A549 (cell line): ENCODE data around the gene F2. TPM values are rescaled to one million over a fixed set of nuclear protein-coding genes. Genes with fewer than 3 reads are reported as not detected.
"Not testable (repeated sequence)": the region's sequence is repeated elsewhere in the genome, so short reads cannot be mapped to it uniquely, and the experiment has no call there.

ENCODE experiments used
- ATAC-seq, 2 experiments: fragments of 200-7000 bp in 1 of 2; fragments of >200 bp in 1 of 2; cut with Nextera tagmentation in 1 of 2; cut with Tn5 transposase in 1 of 2; 3 replicates each; pipeline versions ENCODE4 v1.8.0 to v1.9.1; 2018 to 2020; ENCODE audit warnings: mild to moderate bottlenecking in 1 of 2, moderate library complexity in 1 of 2
- CTCF ChIA-PET: fragments of 300-600 bp; sonication (Branson Sonifier 250); formaldehyde crosslinking; extraction: SDS; loops from one replicate; lab custom pipeline; 2021; ENCODE audit warnings: antibody characterized with exemption, inconsistent platforms; lab: Yijun Ruan, JAX
- POLR2A ChIA-PET: fragments of 350-600 bp; formaldehyde crosslinking; extraction: SDS; loops from one replicate; lab custom pipeline; 2021; ENCODE audit warnings: antibody characterized with exemption, inconsistent platforms; lab: Yijun Ruan, JAX
- DNase-seq, 2 experiments: peaks; one replicate each; pipeline versions ENCODE4 v3.0.0 to v3.0.0-alpha.2; 2011 to 2016; ENCODE audit warnings: low read depth in 1 of 2, low spot score in 1 of 2
- FAIRE-seq: peaks from 2 replicates; lab custom pipeline; 2011; peaks lifted over from hg19 to GRCh38; lab: Jason Lieb, UNC
- H3K27ac ChIP-seq, 2 experiments: fragments of >200 bp; sonication (Bioruptor Twin); formaldehyde crosslinking; 3 replicates each; pipeline ENCODE4 v1.5.1; 2016 to 2017
- H3K4me1 ChIP-seq: fragments of >200 bp; sonication (Bioruptor Twin); formaldehyde crosslinking; 3 replicates; pipeline ENCODE4 v1.6.1; 2016
- H3K4me2 ChIP-seq: fragments of >200 bp; sonication (Bioruptor Twin); formaldehyde crosslinking; 3 replicates; pipeline ENCODE4 v1.6.1; 2016
- H3K4me3 ChIP-seq: fragments of >200 bp; sonication (Bioruptor Twin); formaldehyde crosslinking; 3 replicates; pipeline ENCODE4 v1.5.1; 2016
- H3K9me3 ChIP-seq: fragments of >200 bp; sonication (Bioruptor Twin); formaldehyde crosslinking; 3 replicates; pipeline ENCODE4 v1.6.1; 2016
- CEBPB ChIP-seq, 2 experiments: fragments of >200 bp in 1 of 2; sonication (Bioruptor Twin) in 1 of 2; formaldehyde crosslinking in 1 of 2; IDR thresholded peaks; 2 replicates each; pipeline ENCODE4 v1.6.1; 2012 to 2016
- FOSL2 ChIP-seq, 2 experiments: fragments of 450-650 bp in 1 of 2; fragments of >200 bp in 1 of 2; sonication (Bioruptor Twin) in 1 of 2; formaldehyde crosslinking; IDR thresholded peaks; 2 replicates each; pipeline versions ENCODE4 v1.5.0 to v1.6.1; 2016 to 2020; ENCODE audit warnings: mild to moderate bottlenecking in 1 of 2, moderate library complexity in 1 of 2
- FOXS1 ChIP-seq: fragments of 250-450 bp; sonication (Bioruptor Pico); IDR thresholded peaks from 2 replicates; pipeline ENCODE4 v1.5.0; 2020; ENCODE audit warnings: mild to moderate bottlenecking, moderate library complexity
- GATA3 ChIP-seq: IDR thresholded peaks from 2 replicates; pipeline ENCODE4 v1.6.1; 2012; ENCODE audit warnings: borderline replicate concordance
- HOXB13 ChIP-seq: fragments of 250-450 bp; sonication (Bioruptor Pico); IDR thresholded peaks from 2 replicates; pipeline ENCODE4 v1.5.0; 2020; ENCODE audit warnings: low read depth, mild to moderate bottlenecking, moderate library complexity
- HOXB5 ChIP-seq: fragments of 250-450 bp; sonication (Bioruptor Pico); IDR thresholded peaks from 2 replicates; pipeline ENCODE4 v1.5.0; 2020; ENCODE audit warnings: mild to moderate bottlenecking, moderate library complexity
- JUN ChIP-seq, 2 experiments: fragments of >200 bp; sonication (Bioruptor Twin); formaldehyde crosslinking; IDR thresholded peaks; 2 replicates in 1 of 2; 3 replicates in 1 of 2; pipeline ENCODE4 v1.6.1; 2016 to 2017
- KDM5A ChIP-seq: fragments of 200-600 bp; sonication (generic); IDR thresholded peaks from 2 replicates; pipeline ENCODE4 v1.6.1; 2016; ENCODE audit warnings: antibody characterized with exemption, mild to moderate bottlenecking
- MAZ ChIP-seq: fragments of 150-350 bp; IDR thresholded peaks from 2 replicates; pipeline ENCODE4 v1.6.1; 2014; ENCODE audit warnings: antibody characterized with exemption, low read depth, low read length, borderline replicate concordance
- POLR2A ChIP-seq: IDR thresholded peaks from 2 replicates; pipeline ENCODE4 v1.6.1; 2012; ENCODE audit warnings: mild to moderate bottlenecking, low read length
- POLR2AphosphoS2 ChIP-seq: conservative IDR thresholded peaks from 2 replicates; pipeline ENCODE4 v1.6.1; 2012; ENCODE audit warnings: low read length, improper control_type of control experiment, inconsistent platforms
- RARB ChIP-seq: fragments of 250-450 bp; sonication (Bioruptor Pico); IDR thresholded peaks from 2 replicates; pipeline ENCODE4 v1.8.0; 2021; ENCODE audit warnings: mild to moderate bottlenecking, moderate library complexity
- RFX5 ChIP-seq: fragments of 450-650 bp; IDR thresholded peaks from 2 replicates; pipeline ENCODE4 v1.7.1; 2014; ENCODE audit warnings: antibody characterized with exemption, mild to moderate bottlenecking, moderate library complexity
- TFCP2L1 ChIP-seq: fragments of 250-450 bp; sonication (Bioruptor Pico); IDR thresholded peaks from 2 replicates; pipeline ENCODE4 v1.5.0; 2021; ENCODE audit warnings: mild to moderate bottlenecking
- ZSCAN20 ChIP-seq: fragments of 250-450 bp; sonication (Bioruptor Pico); IDR thresholded peaks from 2 replicates; pipeline ENCODE4 v1.8.0; 2022; ENCODE audit warnings: mild to moderate bottlenecking, moderate library complexity
- WGBS: methylation state at CpG from one replicate; pipeline ENCODE4 v1.1.6; 2017; ENCODE audit errors: missing lambda C conversion rate; 5-methylcytosine and 5-hydroxymethylcytosine counted together
- polyA plus RNA-seq, 4 experiments: library from polyadenylated mRNA; depleted of rRNA in 3 of 4; stranded (reverse); fragments of >200 nt; fragmentation: RNase III in 1 of 4; extraction: RNeasy Plus Mini Kit Qiagen cat#74134 plus additional on column Dnase treatment in 1 of 4; gene quantifications; 2 replicates in 3 of 4; 3 replicates in 1 of 4; pipeline ENCODE4 v1.2.3, GENCODE V29; 2011 to 2017
- TF ChIP-seq, protein P1 (sequence below): fragments of 250-450 bp; sonication (Bioruptor Pico); IDR thresholded peaks from 2 replicates; pipeline ENCODE4 v1.5.0; 2021; ENCODE audit warnings: mild to moderate bottlenecking, moderate library complexity, borderline replicate concordance
- TF ChIP-seq, protein P2 (sequence below): fragments of >200 bp; sonication (Bioruptor Twin); formaldehyde crosslinking; IDR thresholded peaks from 2 replicates; pipeline ENCODE4 v1.6.1; 2016

The F2 gene
- polyA plus RNA-seq, 2 of the 4 experiments (the other 2 are of a cell fraction), result 2.5 to 3.8 TPM

DNA sequence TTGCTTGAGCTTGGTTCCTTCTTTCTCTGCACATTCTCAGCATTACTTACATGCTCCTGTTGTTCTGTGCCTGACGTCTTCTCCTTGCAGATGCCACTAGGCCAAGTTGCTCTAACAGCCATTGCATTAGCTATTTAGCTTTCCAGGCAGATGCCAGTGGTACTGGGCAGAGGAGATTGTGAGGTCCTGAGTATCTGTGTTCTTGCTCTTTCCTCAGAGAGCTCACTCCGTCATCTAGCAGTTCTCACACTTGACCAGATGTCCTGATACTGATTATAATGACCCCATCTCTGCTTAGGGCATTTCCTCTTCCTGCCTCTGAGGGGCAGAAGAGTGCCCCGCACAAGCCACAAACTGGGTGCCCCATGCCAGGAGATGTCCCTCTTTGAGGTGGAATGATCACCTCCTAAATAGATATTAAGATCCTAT is 49.3 kb upstream of the F2 start (continued):
- TF ChIP-seq, protein P1, sequence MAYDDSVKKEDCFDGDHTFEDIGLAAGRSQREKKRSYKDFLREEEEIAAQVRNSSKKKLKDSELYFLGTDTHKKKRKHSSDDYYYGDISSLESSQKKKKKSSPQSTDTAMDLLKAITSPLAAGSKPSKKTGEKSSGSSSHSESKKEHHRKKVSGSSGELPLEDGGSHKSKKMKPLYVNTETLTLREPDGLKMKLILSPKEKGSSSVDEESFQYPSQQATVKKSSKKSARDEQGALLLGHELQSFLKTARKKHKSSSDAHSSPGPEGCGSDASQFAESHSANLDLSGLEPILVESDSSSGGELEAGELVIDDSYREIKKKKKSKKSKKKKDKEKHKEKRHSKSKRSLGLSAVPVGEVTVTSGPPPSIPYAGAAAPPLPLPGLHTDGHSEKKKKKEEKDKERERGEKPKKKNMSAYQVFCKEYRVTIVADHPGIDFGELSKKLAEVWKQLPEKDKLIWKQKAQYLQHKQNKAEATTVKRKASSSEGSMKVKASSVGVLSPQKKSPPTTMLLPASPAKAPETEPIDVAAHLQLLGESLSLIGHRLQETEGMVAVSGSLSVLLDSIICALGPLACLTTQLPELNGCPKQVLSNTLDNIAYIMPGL, result no peak
- TF ChIP-seq, protein P2, sequence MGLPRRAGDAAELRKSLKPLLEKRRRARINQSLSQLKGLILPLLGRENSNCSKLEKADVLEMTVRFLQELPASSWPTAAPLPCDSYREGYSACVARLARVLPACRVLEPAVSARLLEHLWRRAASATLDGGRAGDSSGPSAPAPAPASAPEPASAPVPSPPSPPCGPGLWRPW, result no peak
- TF ChIP-seq, all 56 proteins: peak for 2

DNA sequence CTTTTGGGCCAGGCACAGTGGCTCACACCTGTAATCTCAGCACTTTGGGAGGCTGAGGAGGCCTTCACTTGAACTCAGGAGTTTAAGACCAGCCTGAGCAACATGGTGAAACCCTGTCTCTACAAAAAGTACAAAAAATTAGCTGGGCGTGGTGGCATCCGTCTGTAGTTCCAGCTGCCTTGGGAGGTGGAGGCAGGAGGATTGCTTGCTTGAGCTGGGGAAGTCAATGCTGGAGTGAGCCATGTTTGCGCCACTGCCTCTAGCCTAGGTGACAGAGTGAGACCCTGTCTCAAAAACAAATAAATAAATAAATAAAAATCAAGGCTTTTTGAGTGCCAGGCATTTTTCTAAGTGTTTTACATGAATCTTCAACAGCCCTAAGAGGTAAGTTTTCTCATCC is 48.5 kb upstream of the F2 start:
- FAIRE-seq, H3K4me3 ChIP-seq, H3K4me2 ChIP-seq, H3K9me3 ChIP-seq, DNase-seq, ATAC-seq, H3K27ac ChIP-seq, POLR2A ChIA-PET, H3K4me1 ChIP-seq: not testable (repeated sequence)
- 98% methylated on average over 3 of the region's 3 CpGs for WGBS
- CTCF ChIA-PET, result interaction anchor here (0.6 to 2.1 kb wide), 9 partner anchors 11 to 129 kb away, joined by 3 to 10 read pairs (median 4); partner anchors contain the start of genes ATG13 and HARBI1

DNA sequence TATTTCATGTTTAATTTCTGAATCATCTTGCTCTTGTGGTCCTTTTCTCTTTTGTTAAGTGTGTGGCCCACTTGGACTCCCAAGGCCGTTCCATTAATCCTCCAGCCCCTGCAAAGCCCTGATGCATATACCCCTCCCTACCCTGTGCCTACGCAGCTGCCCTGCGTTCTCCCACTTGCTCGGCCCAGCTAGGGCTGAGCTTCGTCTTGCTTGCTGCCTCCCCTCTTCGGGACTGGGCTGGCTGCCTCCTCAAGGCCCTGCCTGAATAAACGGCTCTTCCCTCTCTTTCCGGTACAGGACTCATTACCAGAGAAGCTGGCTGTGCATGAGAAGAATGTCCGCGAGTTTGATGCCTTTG is 47.1 kb upstream of the F2 start:
- FAIRE-seq (no peak), DNase-seq (no peak), ATAC-seq (no peak)
- Histone ChIP-seq H3K4me1 (peaks cover 15% of the 10 kb centered on the region), H3K4me3 (no peak overlapping the region), H3K4me2 (no peak overlapping the region), H3K27ac (no peak overlapping the region), H3K9me3 (no peaks in the 10 kb centered on the region)
- POLR2A ChIA-PET, result no interaction called here
- CTCF ChIA-PET, result interaction anchor here (1.1 to 1.6 kb wide), 2 partner anchors 24 to 432 kb away, joined by 3 read pairs; no protein-coding TSS in a partner anchor
- TF ChIP-seq RFX5, result no peak
- no peak for TF ChIP-seq JUN (IDR thresholded peaks at IDR 0.05)
- TF ChIP-seq, protein P2, result no peak
- no peak for TF ChIP-seq GATA3
- no peak for TF ChIP-seq KDM5A
- TF ChIP-seq TFCP2L1 (CRISPR knock-in tag), result no peak
- TF ChIP-seq HOXB13 (CRISPR knock-in tag), result no peak
- no peak for TF ChIP-seq FOXS1 (CRISPR knock-in tag)
- TF ChIP-seq FOSL2 (IDR thresholded peaks at IDR 0.05), result no peak
- TF ChIP-seq FOSL2 (CRISPR knock-in tag; IDR thresholded peaks at IDR 0.05), result no peak
- TF ChIP-seq CEBPB (IDR thresholded peaks at IDR 0.05), result no peak
- no peak for TF ChIP-seq POLR2A
- WGBS, result 93% methylated on average over 10 of the region's 10 CpGs

DNA sequence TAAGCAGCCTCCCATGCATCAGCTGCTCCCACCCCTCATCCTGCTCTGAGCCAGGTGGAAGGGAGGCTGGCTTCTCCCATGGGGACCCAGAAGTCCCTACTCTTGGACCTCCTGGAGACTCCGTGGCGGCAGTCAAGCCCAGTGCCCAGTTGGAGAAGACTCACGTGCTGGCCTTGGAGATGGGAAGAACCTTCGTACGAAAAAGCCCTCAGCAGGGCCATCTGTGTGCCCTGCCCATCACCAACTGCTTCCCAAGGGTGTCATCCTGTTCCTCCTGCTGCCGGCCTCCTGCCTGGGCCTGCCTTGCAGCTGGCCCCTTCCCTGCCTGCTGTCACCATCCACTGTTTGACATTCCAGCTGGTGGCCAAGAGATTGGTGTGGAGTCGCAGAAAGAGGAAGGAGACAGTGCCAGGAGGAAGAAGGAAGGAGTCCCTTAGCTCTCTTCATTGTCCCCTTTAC is 46.6 kb upstream of the F2 start:
- FAIRE-seq (no peak), DNase-seq (no peak), ATAC-seq (no peak)
- ChIA-PET POLR2A (no interaction called here), CTCF (interaction anchor here (1.1 to 1.6 kb wide), 2 partner anchors 25 to 433 kb away, joined by 3 read pairs; no protein-coding TSS in a partner anchor)
- no peak overlapping the region for H3K4me3 ChIP-seq
- TF ChIP-seq MAZ, result no peak
- no peak for TF ChIP-seq POLR2AphosphoS2
- no peak for TF ChIP-seq RARB (CRISPR knock-in tag)
- TF ChIP-seq ZSCAN20 (CRISPR knock-in tag), result no peak
- TF ChIP-seq HOXB5 (CRISPR knock-in tag), result no peak
- no peaks in the 10 kb centered on the region for H3K9me3 ChIP-seq
- H3K27ac ChIP-seq, result no peak overlapping the region
- 83% methylated on average over 7 of the region's 7 CpGs for WGBS
- no peak overlapping the region for H3K4me2 ChIP-seq
- H3K4me1 ChIP-seq, result peaks cover 15% of the 10 kb centered on the region
